K562 (cell line): ENCODE results near the gene RPL35. TPM values are rescaled to one million over a fixed set of nuclear protein-coding genes. Genes with fewer than 3 reads are reported as not detected.
A peak's percentile ranks its signal among the peaks of the same experiment; 100 is the strongest.

Experiments
- BRD4 ChIP-seq: fragments of 200-600 bp; sonication (generic); IDR thresholded peaks from 2 replicates; pipeline ENCODE4 v1.6.1; 2017; ENCODE audit warnings: inconsistent platforms
- DPF2 ChIP-seq: fragments of 450-650 bp; IDR thresholded peaks from 2 replicates; pipeline ENCODE4 v1.6.1; 2016
- ERF ChIP-seq: fragments of 450-650 bp; formaldehyde crosslinking; IDR thresholded peaks from 2 replicates; pipeline ENCODE4 v1.4.0; 2020; ENCODE audit warnings: mild to moderate bottlenecking, mixed read lengths
- HDAC2 ChIP-seq: fragments of 450-650 bp; IDR thresholded peaks from 2 replicates; pipeline ENCODE4 v1.6.1; 2016; ENCODE audit warnings: mild to moderate bottlenecking
- HMBOX1 ChIP-seq: sonication (generic); IDR thresholded peaks from 2 replicates; pipeline ENCODE4 v1.6.1; 2016
- HNRNPL ChIP-seq: fragments of 200-400 bp; formaldehyde crosslinking; IDR thresholded peaks from 2 replicates; pipeline ENCODE4 v1.6.1; 2017; ENCODE audit warnings: low read depth, mild to moderate bottlenecking, low read length
- JUND ChIP-seq, 2 experiments: IDR thresholded peaks; 2 replicates in 1 of 2; 3 replicates in 1 of 2; pipeline ENCODE4 v1.6.1; 2011; ENCODE audit warnings: borderline replicate concordance in 2 of 2, low read depth in 2 of 2, low read length in 2 of 2, improper control_type of control experiment in 1 of 2, missing biosample characterization in 1 of 2, missing genetic modification characterization in 1 of 2, missing genetic modification reagents in 1 of 2
- NCOA4 ChIP-seq: fragments of 450-650 bp; IDR thresholded peaks from 2 replicates; pipeline ENCODE4 v1.6.1; 2018; ENCODE audit warnings: mild to moderate bottlenecking; ENCODE audit not compliant: partially characterized antibody
- NR2C1 ChIP-seq, 2 experiments: fragments of 450-650 bp; IDR thresholded peaks; 2 replicates each; pipeline ENCODE4 v1.6.1; 2017; ENCODE audit warnings: mild to moderate bottlenecking in 2 of 2, antibody characterized with exemption in 1 of 2, inconsistent platforms in 1 of 2, missing compliant biosample characterization in 1 of 2, missing genetic modification characterization in 1 of 2
- REST ChIP-seq, 2 experiments: fragments of 450-650 bp; formaldehyde crosslinking in 1 of 2; IDR thresholded peaks; 2 replicates each; pipeline versions ENCODE4 v1.4.0 to v1.6.1; 2014 to 2020; ENCODE audit warnings: mild to moderate bottlenecking in 2 of 2, borderline replicate concordance in 1 of 2, low read depth in 1 of 2
- TRIM24 ChIP-seq, 2 experiments: fragments of 450-650 bp; IDR thresholded peaks; 2 replicates each; pipeline ENCODE4 v1.6.1; 2016
- ZNF398 ChIP-seq: fragments of 250-450 bp; sonication (Bioruptor Pico); IDR thresholded peaks from 2 replicates; pipeline ENCODE4 v1.8.0; 2021; ENCODE audit warnings: moderate library complexity, mild to moderate bottlenecking, inconsistent platforms
- polyA plus RNA-seq, 8 experiments: library from polyadenylated mRNA; depleted of rRNA in 4 of 8; stranded (reverse) in 5 of 8; unstranded in 3 of 8; fragments of >200 nt; fragmentation: Nextera tagmentation in 2 of 8; fragmentation: Illumina TruSeq in 1 of 8; extraction: Ambion mirVana in 2 of 8; extraction: Trizol in 1 of 8; gene quantifications; 2 replicates each; pipeline versions ENCODE4 v1.2.1 to v1.2.3, GENCODE V29; 2011 to 2014; ENCODE audit warnings: inconsistent platforms in 1 of 8, missing spikeins in 1 of 8
- total RNA-seq, 7 experiments: library from RNA; depleted of rRNA in 6 of 7; stranded (reverse); fragments of >200 nt in 6 of 7; fragmentation: Illumina TruSeq in 2 of 7; extraction: Trizol in 2 of 7; gene quantifications; 2 replicates each; pipeline versions ENCODE4 v1.2.1 to v1.2.3, GENCODE V29; 2011 to 2021; ENCODE audit warnings: low replicate concordance in 1 of 7

RPL35 gene
- total and polyA plus RNA-seq, 9 of the 15 experiments (the other 6 are each of a cell fraction or from before 2014, with no cell fraction given), result 1,755 to 5,101 (median 3,405) TPM

- no peak for TF ChIP-seq NCOA4
- TF ChIP-seq HMBOX1, result no peak
- TF ChIP-seq TRIM24 (IDR thresholded peaks at IDR 0.05), result peak in 1 of 2 experiments; percentile 57; a peak in 2 of 4 replicates
- no peak for TF ChIP-seq HNRNPL
- TF ChIP-seq BRD4, result no peak
- TF ChIP-seq DPF2, result no peak
- TF ChIP-seq JUND (IDR thresholded peaks at IDR 0.05; ENCODE audit: borderline replicate concordance, low read depth, low read length), result peak; percentile 32
- TF ChIP-seq JUND (tag; IDR thresholded peaks at IDR 0.05; ENCODE audit: borderline replicate concordance, low read depth, low read length), result no peak; the same call in 2 of the 3 replicates
- TF ChIP-seq NR2C1 (IDR thresholded peaks at IDR 0.05), result no peak
- peak; percentile 46; the same call in 1 of the 2 replicates for TF ChIP-seq NR2C1 (tag; IDR thresholded peaks at IDR 0.05)
- TF ChIP-seq ZNF398 (CRISPR knock-in tag), result no peak
- no peak for TF ChIP-seq ERF
- TF ChIP-seq REST (IDR thresholded peaks at IDR 0.05; ENCODE audit: borderline replicate concordance), result 0 out of 2 replicates have a peak, but pooled peaks have one; percentile 1
- TF ChIP-seq REST (CRISPR knock-in tag; IDR thresholded peaks at IDR 0.05; ENCODE audit: low read depth), result no peak
- TF ChIP-seq HDAC2, result no peak
These were observed 8.3 kb upstream of the RPL35 start (continued) for GRCh38 chr9:124869986-124870560.
